HCT116 (cell line): ENCODE data around the gene EEFSEC. TPM values are rescaled to one million over a fixed set of nuclear protein-coding genes. Genes with fewer than 3 reads are reported as not detected.

Source experiments
- ATAC-seq: fragments of 200-7000 bp; cut with Tn5 transposase; 2 replicates; pipeline ENCODE4 v1.9.1; 2020; ENCODE audit warnings: mild to moderate bottlenecking, moderate library complexity
- BruUV-seq: library from RNA; stranded (reverse); fragments of 400-500 nt; replicated peaks from 2 replicates; lab custom pipeline; 2021; lab: Mats Ljungman, UMichigan
- CTCF ChIA-PET: fragments of 300-600 bp; sonication (Branson Sonifier 250); formaldehyde crosslinking; loops from one replicate; lab custom pipeline; 2021; ENCODE audit warnings: antibody characterized with exemption; lab: Charles Lee
- POLR2A ChIA-PET: fragments of 300-600, 350-600 bp; sonication (Branson Sonifier 250); formaldehyde crosslinking; loops from one replicate; lab custom pipeline; 2021; ENCODE audit warnings: antibody characterized with exemption; lab: Charles Lee
- RAD21 ChIA-PET, 2 experiments: fragments of 300-600 bp; sonication (Branson Sonifier 250); formaldehyde crosslinking; loops; one replicate each; lab custom pipeline; 2023; ENCODE audit warnings: low total read pairs in 2 of 2; ENCODE audit not compliant: uncharacterized antibody in 2 of 2, unreplicated experiment in 2 of 2, low non-redundant PET in 1 of 2; lab: Charles Lee
- DNase-seq: peaks from one replicate; pipeline ENCODE4 v3.0.0-alpha.2; 2010; ENCODE audit warnings: low read depth, low spot score
- H2AFZ ChIP-seq: fragments of 200-600 bp; shearing (Covaris generic), sonication (generic); 2 replicates; pipeline ENCODE4 v1.6.1; 2017; ENCODE audit warnings: low read depth, mixed run types, mixed read lengths, antibody characterized with exemption, low read length; ENCODE audit not compliant: poor library complexity, severe bottlenecking
- H3K27ac ChIP-seq: 2 replicates; pipeline ENCODE4 v1.5.1; 2012; ENCODE audit warnings: low read depth, low read length
- H3K27me3 ChIP-seq: fragments of 200-600 bp; sonication (generic); 2 replicates; pipeline ENCODE4 v1.6.1; 2016; ENCODE audit warnings: mixed run types, low read length, mixed read lengths; ENCODE audit not compliant: insufficient read depth
- H3K36me3 ChIP-seq, 2 experiments: fragments of 200-500 bp in 1 of 2; fragments of 200-600 bp in 1 of 2; sonication (Bioruptor generic) in 1 of 2; sonication (generic) in 1 of 2; 2 replicates each; pipeline versions ENCODE4 v1.5.1 to v1.6.1; 2014 to 2016; ENCODE audit warnings: low read length in 2 of 2, inconsistent platforms in 1 of 2, mixed read lengths in 1 of 2, mixed run types in 1 of 2; ENCODE audit not compliant: insufficient read depth in 2 of 2, control insufficient read depth in 1 of 2
- H3K4me1 ChIP-seq, 2 experiments: fragments of 200-600 bp in 1 of 2; sonication (generic) in 1 of 2; 2 replicates each; pipeline versions ENCODE4 v1.5.1 to v1.6.1; 2012 to 2017; ENCODE audit warnings: low read length in 2 of 2, inconsistent platforms in 1 of 2, mild to moderate bottlenecking in 1 of 2, mixed read lengths in 1 of 2, mixed run types in 1 of 2, moderate library complexity in 1 of 2; ENCODE audit not compliant: insufficient read depth in 2 of 2, control insufficient read depth in 1 of 2
- H3K4me2 ChIP-seq: fragments of 200-600 bp; sonication (generic); 2 replicates; pipeline ENCODE4 v1.6.1; 2017; ENCODE audit warnings: mixed run types, low read length, mixed read lengths
- H3K4me3 ChIP-seq, 2 experiments: fragments of 200-600 bp in 1 of 2; sonication (generic) in 1 of 2; replicated peaks in 1 of 2; 2 replicates each; pipeline ENCODE4 v1.5.1; 2011 to 2016; ENCODE audit warnings: low read length in 2 of 2, control low read depth in 1 of 2, low read depth in 1 of 2, mild to moderate bottlenecking in 1 of 2, mixed read lengths in 1 of 2, mixed run types in 1 of 2
- H3K79me2 ChIP-seq: fragments of 200-600 bp; sonication (generic); 2 replicates; pipeline ENCODE4 v1.6.1; 2017; ENCODE audit warnings: mild to moderate bottlenecking, mixed run types, low read length, moderate library complexity, mixed read lengths; ENCODE audit not compliant: insufficient read depth
- H3K9ac ChIP-seq: fragments of 200-600 bp; sonication (generic); 2 replicates; pipeline ENCODE4 v1.6.1; 2016; ENCODE audit warnings: low read length, mixed read lengths
- H3K9me2 ChIP-seq: fragments of 200-600 bp; sonication (generic), shearing (Covaris generic); 2 replicates; pipeline ENCODE4 v1.6.1; 2017; ENCODE audit warnings: mixed run types, mild to moderate bottlenecking, moderate library complexity; ENCODE audit not compliant: insufficient read depth
- H3K9me3 ChIP-seq, 2 experiments: fragments of 200-500 bp in 1 of 2; fragments of 200-600 bp in 1 of 2; sonication (Bioruptor generic) in 1 of 2; sonication (generic) in 1 of 2; 2 replicates each; pipeline ENCODE4 v1.6.1; 2014 to 2017; ENCODE audit warnings: low read length in 2 of 2, mixed read lengths in 2 of 2, inconsistent platforms in 1 of 2, low read depth in 1 of 2, mild to moderate bottlenecking in 1 of 2, mixed run types in 1 of 2, moderate library complexity in 1 of 2; ENCODE audit not compliant: control insufficient read depth in 1 of 2, insufficient read depth in 1 of 2
- H4K20me1 ChIP-seq: fragments of 200-600 bp; sonication (generic), shearing (Covaris generic); 2 replicates; pipeline ENCODE4 v1.6.1; 2017; ENCODE audit warnings: mixed run types, mild to moderate bottlenecking, moderate library complexity; ENCODE audit not compliant: insufficient read depth
- ATF3 ChIP-seq: IDR thresholded peaks from 2 replicates; pipeline ENCODE4 v1.6.1; 2012
- CBX3 ChIP-seq: IDR thresholded peaks from 2 replicates; pipeline ENCODE4 v1.6.1; 2012; ENCODE audit warnings: low read depth
- CEBPB ChIP-seq: IDR thresholded peaks from 2 replicates; pipeline ENCODE4 v1.6.1; 2012; ENCODE audit warnings: low read depth
- JUND ChIP-seq: IDR thresholded peaks from 2 replicates; pipeline ENCODE4 v1.6.1; 2012
- MAX ChIP-seq: IDR thresholded peaks from 2 replicates; pipeline ENCODE4 v1.6.1; 2012
- POLR2AphosphoS5 ChIP-seq: IDR thresholded peaks from 2 replicates; pipeline ENCODE4 v1.6.1; 2011; ENCODE audit warnings: mild to moderate bottlenecking, low read depth, low read length, moderate library complexity
- SIN3A ChIP-seq: IDR thresholded peaks from 2 replicates; pipeline ENCODE4 v1.6.1; 2012; ENCODE audit warnings: low read depth
- TCF7L2 ChIP-seq: IDR thresholded peaks from 2 replicates; pipeline ENCODE4 v1.7.0; 2011; ENCODE audit warnings: borderline replicate concordance, inconsistent platforms; ENCODE audit not compliant: insufficient read depth, insufficient read length; ENCODE audit errors: extremely low read depth
- YY1 ChIP-seq: IDR thresholded peaks from 2 replicates; pipeline ENCODE4 v1.6.1; 2011; ENCODE audit warnings: low read length, low read depth, moderate library complexity, mild to moderate bottlenecking; ENCODE audit not compliant: insufficient replicate concordance; ENCODE audit errors: extremely low read depth
- ZFX ChIP-seq: fragments of 450-650 bp; IDR thresholded peaks from 2 replicates; pipeline ENCODE4 v1.6.1; 2017
- ZNF274 ChIP-seq: fragments of 200-500 bp; sonication (Bioruptor generic); IDR thresholded peaks from 2 replicates; pipeline ENCODE4 v1.6.1; 2014; ENCODE audit warnings: mild to moderate bottlenecking, low read depth, low read length, inconsistent platforms
- intact Hi-C: fragments of 100-400 bp; cut with micrococcal nuclease; formaldehyde crosslinking; loops from 2 replicates; pipeline ENCODE4 v1.10.0; 2022
- total RNA-seq: library from RNA; stranded (reverse); gene quantifications from one replicate; pipeline ENCODE4 v1.2.1, GENCODE V29; 2021; ENCODE audit not compliant: unreplicated experiment
- TF ChIP-seq, protein P1 (sequence below): IDR thresholded peaks from 2 replicates; pipeline ENCODE4 v1.6.1; 2012; ENCODE audit warnings: low read depth
- TF ChIP-seq, protein P2 (sequence below): IDR thresholded peaks from 2 replicates; pipeline ENCODE4 v1.6.1; 2011; ENCODE audit warnings: mild to moderate bottlenecking, low read length, moderate library complexity; ENCODE audit not compliant: insufficient replicate concordance; ENCODE audit errors: extremely low read depth

Gene EEFSEC
- total RNA-seq, 1 experiment from 2014 or later, result 16.1 TPM

DNA sequence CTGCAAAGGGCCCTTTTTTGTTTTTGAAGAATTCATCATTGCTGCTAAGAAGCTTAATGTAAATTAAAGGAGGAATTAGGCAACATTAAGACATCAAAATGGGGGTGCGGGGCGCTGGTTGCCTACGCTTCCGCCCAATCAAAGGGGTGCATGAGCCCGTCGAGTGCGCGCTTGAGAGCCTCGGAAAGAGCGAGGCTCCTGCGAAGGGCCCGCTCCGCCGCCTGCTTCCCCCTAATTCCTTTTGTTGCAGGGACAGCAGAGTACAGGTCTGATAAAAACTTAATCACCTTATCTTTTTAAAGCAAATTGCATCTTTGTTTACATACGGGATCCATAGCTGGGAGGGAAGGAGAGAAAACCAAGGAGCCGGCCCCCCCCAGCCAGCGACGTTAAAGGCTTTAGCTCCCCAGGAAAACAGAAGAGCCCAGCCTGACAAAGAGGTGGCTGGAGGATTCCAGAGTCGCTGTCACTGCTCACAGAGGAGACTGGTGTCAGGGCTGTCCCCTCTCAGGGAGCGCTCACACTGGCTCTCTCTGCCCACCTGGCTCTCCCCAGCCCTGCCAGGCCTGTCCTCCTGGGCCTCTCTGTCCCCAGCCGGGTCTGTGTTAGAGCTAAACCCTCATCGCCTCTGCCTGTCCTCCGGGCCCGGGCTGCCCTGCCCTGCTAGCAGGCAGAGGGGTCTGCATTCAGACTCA, 246.1 kb downstream of the EEFSEC start:
- POLR2A ChIA-PET, result no interaction called here
- Histone ChIP-seq H3K9me3 (no peaks in the 10 kb centered on the region), H3K4me3 (no peak overlapping the region), H3K4me1 (peaks cover 10 to 12% of the 10 kb centered on the region in 2 experiments; a peak in 2 of 4 replicates), H4K20me1 (no peaks in the 10 kb centered on the region), H3K27me3 (no peaks in the 10 kb centered on the region), H3K79me2 (no peaks in the 10 kb centered on the region), H3K9ac (no peak overlapping the region), H3K9me2 (no peaks in the 10 kb centered on the region), H3K36me3 (no peaks in the 10 kb centered on the region), H2AFZ (no peak overlapping the region), H3K4me2 (no peak overlapping the region), H3K27ac (no peak overlapping the region)
- intact Hi-C loops, result no loop called here
- BruUV-seq, result no TSS peak
- TF ChIP-seq, protein P1, sequence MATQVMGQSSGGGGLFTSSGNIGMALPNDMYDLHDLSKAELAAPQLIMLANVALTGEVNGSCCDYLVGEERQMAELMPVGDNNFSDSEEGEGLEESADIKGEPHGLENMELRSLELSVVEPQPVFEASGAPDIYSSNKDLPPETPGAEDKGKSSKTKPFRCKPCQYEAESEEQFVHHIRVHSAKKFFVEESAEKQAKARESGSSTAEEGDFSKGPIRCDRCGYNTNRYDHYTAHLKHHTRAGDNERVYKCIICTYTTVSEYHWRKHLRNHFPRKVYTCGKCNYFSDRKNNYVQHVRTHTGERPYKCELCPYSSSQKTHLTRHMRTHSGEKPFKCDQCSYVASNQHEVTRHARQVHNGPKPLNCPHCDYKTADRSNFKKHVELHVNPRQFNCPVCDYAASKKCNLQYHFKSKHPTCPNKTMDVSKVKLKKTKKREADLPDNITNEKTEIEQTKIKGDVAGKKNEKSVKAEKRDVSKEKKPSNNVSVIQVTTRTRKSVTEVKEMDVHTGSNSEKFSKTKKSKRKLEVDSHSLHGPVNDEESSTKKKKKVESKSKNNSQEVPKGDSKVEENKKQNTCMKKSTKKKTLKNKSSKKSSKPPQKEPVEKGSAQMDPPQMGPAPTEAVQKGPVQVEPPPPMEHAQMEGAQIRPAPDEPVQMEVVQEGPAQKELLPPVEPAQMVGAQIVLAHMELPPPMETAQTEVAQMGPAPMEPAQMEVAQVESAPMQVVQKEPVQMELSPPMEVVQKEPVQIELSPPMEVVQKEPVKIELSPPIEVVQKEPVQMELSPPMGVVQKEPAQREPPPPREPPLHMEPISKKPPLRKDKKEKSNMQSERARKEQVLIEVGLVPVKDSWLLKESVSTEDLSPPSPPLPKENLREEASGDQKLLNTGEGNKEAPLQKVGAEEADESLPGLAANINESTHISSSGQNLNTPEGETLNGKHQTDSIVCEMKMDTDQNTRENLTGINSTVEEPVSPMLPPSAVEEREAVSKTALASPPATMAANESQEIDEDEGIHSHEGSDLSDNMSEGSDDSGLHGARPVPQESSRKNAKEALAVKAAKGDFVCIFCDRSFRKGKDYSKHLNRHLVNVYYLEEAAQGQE, result no peak
- TF ChIP-seq TCF7L2 (no peak), ZNF274 (no peak)
- CTCF ChIA-PET, result interaction anchor here (0.9 to 1.6 kb wide), 2 partner anchors 10 to 185 kb away, joined by 3 to 4 read pairs; no protein-coding TSS in a partner anchor
- ATAC-seq (no peak), DNase-seq (no peak)
- RAD21 ChIA-PET, result no interaction called here

GRCh38 chr3:128400671-128401070, 247.4 kb downstream of the EEFSEC start:
- POLR2A ChIA-PET, result no interaction called here
- no peak overlapping the region for H3K9ac ChIP-seq

More at GRCh38 chr3:128400671-128401070, 247.4 kb downstream of the EEFSEC start:
- intact Hi-C loops, result no loop called here
- H3K9me2 ChIP-seq, result no peaks in the 10 kb centered on the region
- RAD21 ChIA-PET, result no interaction called here
- no peaks in the 10 kb centered on the region for H3K36me3 ChIP-seq
- H3K4me3 ChIP-seq, result no peak overlapping the region
- H4K20me1 ChIP-seq, result no peaks in the 10 kb centered on the region
- TF ChIP-seq, protein P2, sequence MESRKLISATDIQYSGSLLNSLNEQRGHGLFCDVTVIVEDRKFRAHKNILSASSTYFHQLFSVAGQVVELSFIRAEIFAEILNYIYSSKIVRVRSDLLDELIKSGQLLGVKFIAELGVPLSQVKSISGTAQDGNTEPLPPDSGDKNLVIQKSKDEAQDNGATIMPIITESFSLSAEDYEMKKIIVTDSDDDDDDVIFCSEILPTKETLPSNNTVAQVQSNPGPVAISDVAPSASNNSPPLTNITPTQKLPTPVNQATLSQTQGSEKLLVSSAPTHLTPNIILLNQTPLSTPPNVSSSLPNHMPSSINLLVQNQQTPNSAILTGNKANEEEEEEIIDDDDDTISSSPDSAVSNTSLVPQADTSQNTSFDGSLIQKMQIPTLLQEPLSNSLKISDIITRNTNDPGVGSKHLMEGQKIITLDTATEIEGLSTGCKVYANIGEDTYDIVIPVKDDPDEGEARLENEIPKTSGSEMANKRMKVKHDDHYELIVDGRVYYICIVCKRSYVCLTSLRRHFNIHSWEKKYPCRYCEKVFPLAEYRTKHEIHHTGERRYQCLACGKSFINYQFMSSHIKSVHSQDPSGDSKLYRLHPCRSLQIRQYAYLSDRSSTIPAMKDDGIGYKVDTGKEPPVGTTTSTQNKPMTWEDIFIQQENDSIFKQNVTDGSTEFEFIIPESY, result no peak
- TF ChIP-seq JUND (no peak), CBX3 (no peak), ZFX (no peak), YY1 (no peak), ATF3 (no peak), POLR2AphosphoS5 (no peak), SIN3A (no peak), MAX (no peak), CEBPB (no peak), TCF7L2 (no peak)
- no peak for DNase-seq
- H3K27me3 ChIP-seq, result no peaks in the 10 kb centered on the region
- no peak overlapping the region for H2AFZ ChIP-seq
- no peak for ATAC-seq
- no peaks in the 10 kb centered on the region for H3K79me2 ChIP-seq
- H3K9me3 ChIP-seq, result no peaks in the 10 kb centered on the region
- CTCF ChIA-PET, result no interaction called here
- peaks cover 8 to 13% of the 10 kb centered on the region in 2 experiments; a peak in 3 of 4 replicates for H3K4me1 ChIP-seq
- no peak overlapping the region for H3K27ac ChIP-seq
- BruUV-seq, result no TSS peak
- no peak overlapping the region for H3K4me2 ChIP-seq
